Activated CD4-positive, alpha-beta T cell treated with anti-CD3 and anti-CD28 coated beads, Interleukin-2, Interleukin-6, amounts not matched to agents 100 ng/mL and 50 ng/mL, durations not matched to agents 16 hours and 8 hours (primary cell): Measurements from ENCODE around the gene ADAM12.
A peak's percentile ranks its signal among the peaks of the same experiment; 100 is the strongest.
"Not testable (repeated sequence)": the region's sequence is repeated elsewhere in the genome, so short reads cannot be mapped to it uniquely, and the experiment has no call there.

Experiments used
- DNase-seq: peaks from one replicate; pipeline ENCODE4 v3.0.0-alpha.2; 2020

The ADAM12 gene

GRCh38 chr10:125999694-126000093 lies 388.6 kb downstream of the ADAM12 start:
- DNase-seq, result no peak

- no peak for DNase-seq
Measured at GRCh38 chr10:125997586-125997985, 390.7 kb downstream of the ADAM12 start.

- peak; percentile 27 for DNase-seq
Measured at GRCh38 chr10:125995726-125996304, 392.5 kb downstream of the ADAM12 start.

DNA sequence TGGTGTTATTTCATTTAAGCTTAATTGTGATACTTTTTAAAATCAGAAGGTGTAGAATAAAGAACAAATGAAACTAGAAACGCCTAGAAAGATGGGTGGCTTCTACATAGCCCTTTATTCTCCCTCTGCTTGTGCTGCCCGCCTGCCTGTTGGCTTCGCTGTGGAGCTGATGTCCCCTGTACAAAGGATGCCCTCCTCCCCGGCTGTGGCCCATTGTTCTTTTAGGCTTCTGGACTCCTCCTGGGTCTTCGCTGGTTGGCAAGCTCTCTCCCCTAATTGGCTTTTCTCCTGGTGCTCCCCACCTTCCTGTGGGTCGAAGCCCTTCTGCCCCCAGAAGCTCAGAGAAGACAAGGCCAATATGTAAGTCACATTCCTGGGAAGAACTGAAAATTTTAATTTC lies 393.7 kb downstream of the ADAM12 start:
- DNase-seq, result no peak

DNA sequence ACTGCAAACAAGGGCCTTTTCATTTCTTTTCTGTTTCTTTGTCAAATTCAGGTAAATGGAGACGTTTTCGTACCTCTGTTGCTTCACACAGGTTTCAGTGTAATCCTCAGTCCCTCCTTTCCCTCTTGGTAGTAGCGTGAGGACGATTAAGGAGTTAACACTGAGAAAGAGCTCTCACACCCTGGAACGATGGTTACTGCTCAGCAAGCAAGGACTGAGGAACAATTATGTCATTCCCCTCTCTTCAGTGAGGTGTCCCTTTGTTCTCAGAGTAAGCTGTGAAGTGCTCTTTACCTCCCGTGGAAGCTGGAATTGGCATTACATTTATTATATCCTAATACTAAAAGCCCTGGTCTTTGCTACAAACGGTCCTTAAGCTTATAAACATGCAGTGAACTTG lies 396.0 kb downstream of the ADAM12 start:
- no peak for DNase-seq

DNA sequence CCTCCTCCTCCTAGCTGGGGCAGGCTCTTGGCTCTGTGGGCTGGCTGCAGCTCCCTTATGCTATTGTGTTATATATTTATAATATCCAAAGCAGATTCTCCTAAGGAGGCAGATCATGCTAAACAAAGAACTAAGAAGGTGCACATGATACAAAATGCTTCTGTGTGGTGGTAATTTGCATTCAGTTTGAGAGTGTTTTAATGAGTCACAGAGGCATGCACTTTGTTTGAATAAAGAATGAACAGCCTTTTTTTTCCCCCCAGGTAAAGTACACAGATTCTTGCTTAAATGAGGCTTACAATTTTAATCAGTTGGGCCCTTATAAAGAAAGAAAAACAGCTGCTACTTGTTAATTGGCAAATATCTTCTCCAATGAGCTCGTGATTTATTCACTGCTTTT lies 396.9 kb downstream of the ADAM12 start:
- DNase-seq, result no peak

DNA sequence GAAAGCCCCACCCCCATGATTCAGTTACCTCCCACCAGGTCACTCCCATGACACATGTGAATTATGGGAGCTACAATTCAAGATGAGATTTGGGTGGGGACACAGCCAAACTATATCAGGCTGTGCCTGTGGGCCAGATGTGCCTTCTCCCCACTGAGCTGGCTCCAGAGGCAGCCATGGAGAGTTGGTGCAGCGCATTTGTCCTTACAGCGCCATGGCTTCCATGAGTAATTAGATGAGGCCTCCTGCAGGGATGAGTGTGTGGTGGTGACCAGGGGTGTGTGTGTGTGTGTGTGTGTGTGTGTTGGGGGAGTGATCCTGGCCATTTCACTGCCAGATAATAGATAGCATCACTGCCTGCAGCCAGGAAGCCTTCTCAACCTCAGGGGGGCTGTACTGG lies 397.3 kb downstream of the ADAM12 start:
- DNase-seq, result no peak

- no peak for DNase-seq
Measured at GRCh38 chr10:125989791-125990190, 398.5 kb downstream of the ADAM12 start.

DNA sequence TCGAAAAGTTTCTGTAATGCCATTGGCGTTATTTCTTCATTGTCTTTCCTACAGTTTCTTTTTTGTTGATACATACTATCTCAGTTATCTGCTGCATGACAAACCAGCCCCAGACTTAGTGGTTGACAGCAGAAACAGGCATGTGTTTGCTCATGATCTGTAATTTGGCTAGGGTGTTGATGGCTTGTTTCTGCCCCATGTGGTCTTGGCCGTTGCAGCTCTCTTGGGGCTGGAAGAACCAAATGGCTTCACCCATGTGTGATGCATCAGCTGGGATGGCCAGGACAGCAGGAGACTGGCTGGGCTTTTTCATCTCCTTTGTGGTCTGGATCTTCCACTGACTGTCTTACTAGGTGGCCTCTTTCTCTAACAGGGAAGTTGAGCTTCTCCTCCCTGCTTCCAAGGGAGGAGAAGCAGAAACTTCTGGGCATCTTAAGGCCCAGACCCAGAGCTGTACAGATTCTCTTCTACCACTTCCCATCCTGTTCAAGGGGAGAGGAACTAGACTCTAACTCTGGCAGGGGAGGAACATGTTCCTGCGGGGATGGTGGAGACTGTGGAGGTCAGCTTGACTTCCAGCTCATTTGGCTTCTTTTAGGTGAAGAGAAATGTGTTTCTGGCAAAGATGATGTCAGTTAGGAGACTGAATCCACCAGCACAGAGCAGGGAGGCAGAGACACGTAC lies 402.6 kb downstream of the ADAM12 start:
- no peak for DNase-seq

DNA sequence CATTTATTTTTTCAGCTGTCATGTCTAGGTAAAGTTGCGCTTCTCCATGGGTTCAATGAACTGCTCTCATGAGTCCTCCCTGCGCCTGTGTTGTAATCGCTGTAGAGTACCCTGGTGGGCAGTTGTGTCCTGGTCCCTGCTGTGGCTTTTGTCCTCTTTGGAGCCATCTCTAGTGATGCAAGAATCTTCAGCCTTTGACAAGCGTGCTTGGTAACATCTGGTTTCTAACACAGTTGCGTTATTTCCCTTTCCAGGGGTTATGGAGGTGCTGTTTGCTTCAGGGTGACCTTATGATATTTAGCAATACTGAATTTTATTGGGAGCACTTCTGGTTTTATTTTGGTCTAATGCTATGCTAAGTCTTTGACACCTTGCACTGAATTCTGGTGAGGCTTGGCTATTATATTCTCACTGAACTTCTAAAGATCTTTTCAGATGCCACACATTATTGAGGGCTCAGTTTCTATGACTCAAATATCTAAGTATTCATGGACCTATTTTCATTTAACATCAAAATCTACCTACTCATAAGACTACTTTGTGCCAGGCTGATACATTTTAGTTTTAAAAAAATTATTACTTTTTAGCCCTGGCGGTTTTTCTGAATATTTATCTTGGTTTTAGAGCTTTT lies 403.3 kb downstream of the ADAM12 start:
- no peak for DNase-seq

GRCh38 chr10:125984346-125984745 lies 403.9 kb downstream of the ADAM12 start:
- no peak for DNase-seq

GRCh38 chr10:125983656-125984055 lies 404.6 kb downstream of the ADAM12 start:
- DNase-seq, result no peak

DNA sequence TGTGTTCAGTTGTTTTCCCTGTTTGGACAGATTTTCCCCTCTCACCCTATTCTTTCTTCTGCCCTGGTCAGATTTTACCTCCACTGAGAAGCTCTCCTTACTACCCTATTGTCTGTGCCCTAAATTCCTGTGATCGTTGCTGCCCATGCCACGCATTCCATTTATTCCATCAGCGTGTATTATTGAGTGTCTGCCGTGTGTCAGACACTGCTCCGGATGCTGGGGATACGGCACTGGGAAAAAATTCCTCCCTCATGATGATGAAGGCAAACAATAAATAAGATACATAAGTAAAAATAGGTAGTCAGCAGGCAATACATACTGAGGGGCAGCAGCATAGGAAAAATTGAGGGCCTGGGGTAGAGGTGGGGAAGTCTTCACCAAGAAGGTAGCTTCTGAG lies 405.1 kb downstream of the ADAM12 start:
- DNase-seq, result no peak

DNA sequence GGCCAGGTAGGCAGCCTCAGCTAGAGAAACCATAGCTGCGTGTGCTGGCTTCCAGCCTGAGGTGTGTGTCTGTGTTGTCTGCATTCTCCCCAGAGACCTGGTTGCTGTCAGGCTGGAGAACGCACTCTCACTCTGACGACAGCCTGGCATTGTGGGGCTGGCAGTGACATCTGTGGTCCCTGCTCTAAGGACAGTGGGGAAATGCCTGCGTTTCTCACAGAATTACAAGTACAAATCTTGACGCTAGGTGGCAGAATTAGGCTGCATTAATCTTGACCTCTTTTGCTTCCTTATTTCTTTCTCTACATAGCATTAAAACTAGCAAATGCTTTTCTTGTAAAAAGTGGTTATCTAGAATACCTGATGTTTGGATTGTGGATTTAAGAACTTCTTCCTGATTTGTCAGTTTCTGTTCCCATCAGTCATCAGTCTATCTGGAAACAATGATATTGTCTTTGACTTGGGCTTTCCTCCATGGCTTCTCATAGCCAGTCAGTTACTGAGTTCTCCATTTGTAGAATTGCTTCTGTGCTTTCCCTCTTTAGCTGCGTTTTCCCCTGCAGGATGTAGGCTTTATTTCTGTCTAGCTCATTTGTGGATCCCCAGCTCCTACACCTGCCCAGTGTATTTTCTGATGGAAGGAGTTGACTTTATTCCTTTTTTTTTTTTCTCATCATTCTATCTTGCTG lies 405.9 kb downstream of the ADAM12 start:
- DNase-seq, result peak; percentile 58

DNA sequence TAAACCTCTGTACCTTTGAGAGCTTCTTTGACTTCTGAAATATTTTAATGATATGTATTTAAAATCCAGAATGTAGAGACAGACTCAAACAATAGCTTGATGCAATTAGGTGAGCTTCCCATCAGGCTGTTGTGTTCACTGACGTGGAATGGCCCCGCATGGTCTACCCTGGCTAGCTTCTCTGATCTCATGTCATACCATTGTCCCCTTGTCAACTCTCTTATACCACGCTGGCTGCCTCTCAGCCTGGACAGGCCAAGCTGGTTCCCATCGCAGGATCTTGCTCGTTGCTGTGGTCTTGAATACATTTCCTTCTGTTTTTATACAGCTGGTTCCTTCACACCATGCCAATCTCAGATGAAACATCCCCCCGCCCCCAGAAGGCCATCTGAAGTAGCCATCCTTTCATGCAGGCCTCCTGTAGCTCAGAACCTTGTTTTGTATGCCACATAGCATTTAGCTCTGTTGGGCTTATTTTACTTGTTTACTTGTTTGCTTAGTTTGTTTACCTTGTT lies 407.7 kb downstream of the ADAM12 start:
- DNase-seq, result no peak

- DNase-seq, result no peak
Measured at GRCh38 chr10:125979976-125980375, 408.3 kb downstream of the ADAM12 start.

DNA sequence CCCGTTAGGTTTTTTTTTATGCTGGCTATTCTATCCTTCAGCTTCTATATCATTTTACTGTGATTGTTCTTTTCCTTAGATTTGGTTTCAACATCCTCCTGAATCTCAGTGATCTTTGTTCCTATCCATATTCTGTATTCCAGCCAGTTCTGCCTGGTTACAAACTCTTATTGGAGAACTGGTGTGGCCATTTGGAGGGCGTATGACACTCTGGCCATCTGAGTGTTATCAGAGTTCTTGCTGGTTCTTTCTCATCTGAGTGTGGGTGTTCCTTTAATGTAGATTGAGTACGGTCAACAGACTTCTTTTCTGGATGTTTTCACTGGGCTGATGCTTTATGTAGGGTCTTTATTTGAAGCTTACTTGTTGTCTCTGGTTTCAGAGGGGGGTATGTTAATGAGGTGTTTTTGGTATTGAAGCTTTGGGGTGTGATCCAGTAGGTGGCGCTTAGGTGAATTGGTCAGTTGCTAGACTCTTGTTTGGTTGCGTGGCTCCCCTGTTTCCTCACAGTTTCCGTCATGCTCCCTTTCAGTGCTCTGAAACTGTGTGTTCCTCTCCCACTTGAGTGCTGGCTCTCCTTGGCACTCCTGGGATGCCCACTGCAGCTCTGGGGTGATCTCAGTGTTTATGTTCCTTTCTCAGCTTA lies 411.2 kb downstream of the ADAM12 start:
- DNase-seq, result no peak

DNA sequence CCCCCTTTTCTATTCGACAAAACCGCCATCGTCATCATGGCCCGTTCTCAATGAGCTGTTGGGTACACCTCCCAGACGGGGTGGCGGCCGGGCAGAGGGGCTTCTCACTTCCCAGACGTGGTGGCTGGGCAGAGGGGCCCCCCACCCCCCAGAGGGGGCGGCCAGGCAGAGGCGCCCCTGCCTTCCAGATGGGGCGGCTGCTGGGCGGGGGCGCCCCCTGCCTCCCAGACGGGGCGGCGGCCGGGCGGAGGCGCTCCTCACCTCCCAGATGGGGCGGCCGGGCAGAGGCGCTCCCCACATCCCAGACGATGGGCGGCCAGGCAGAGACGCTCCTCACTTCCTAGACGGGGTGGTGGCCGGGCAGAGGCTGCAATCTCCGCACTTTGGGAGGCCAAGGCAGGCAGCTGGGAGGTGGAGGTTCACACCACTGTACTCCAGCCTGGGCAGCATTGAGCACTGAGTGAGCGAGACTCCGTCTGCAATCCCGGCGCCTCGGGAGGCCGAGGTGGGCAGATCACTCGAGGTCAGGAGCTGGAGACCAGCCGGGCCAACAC lies 418.1 kb downstream of the ADAM12 start:
- DNase-seq, result not testable (repeated sequence)

- DNase-seq, result no peak
Measured at GRCh38 chr10:125967533-125967932, 420.7 kb downstream of the ADAM12 start.

- no peak for DNase-seq
Measured at GRCh38 chr10:125964558-125964957, 423.7 kb downstream of the ADAM12 start.
